WERI-Rb-1 (cell line): ENCODE results near the gene PTPN23.

Experiments
- DNase-seq: peaks from one replicate; pipeline ENCODE4 v3.0.0-alpha.2; 2020
- H3K27ac ChIP-seq: fragments of 250-450 bp; sonication (Bioruptor Pico); 2 replicates; pipeline ENCODE4 v1.5.1; 2020; ENCODE audit warnings: mild to moderate bottlenecking, moderate library complexity
- H3K27me3 ChIP-seq: fragments of 250-450 bp; sonication (Bioruptor Pico); 2 replicates; pipeline ENCODE4 v1.5.1; 2021; ENCODE audit warnings: mild to moderate bottlenecking, low read depth, moderate library complexity; ENCODE audit not compliant: insufficient read depth, severe bottlenecking
- H3K36me3 ChIP-seq: fragments of 250-450 bp; sonication (Bioruptor Pico); 2 replicates; pipeline ENCODE4 v1.5.1; 2020; ENCODE audit warnings: mild to moderate bottlenecking, moderate library complexity
- H3K4me3 ChIP-seq: 2 replicates; pipeline ENCODE4 v1.5.1; 2011; ENCODE audit warnings: low read depth, mild to moderate bottlenecking, control low read depth, low read length
- H3K9me3 ChIP-seq: fragments of 250-450 bp; sonication (Bioruptor Pico); 2 replicates; pipeline ENCODE4 v1.5.1; 2021; ENCODE audit warnings: mild to moderate bottlenecking, moderate library complexity; ENCODE audit not compliant: severe bottlenecking
- CTCF ChIP-seq: IDR thresholded peaks from 2 replicates; pipeline ENCODE4 v1.5.1; 2011; ENCODE audit warnings: low read depth, mild to moderate bottlenecking, control low read depth, inconsistent platforms, low read length

The PTPN23 gene

GRCh38 chr3:47376393-47376792, 4.4 kb upstream of the PTPN23 start:
- Histone ChIP-seq H3K27me3 (no peaks in the 10 kb centered on the region), H3K9me3 (no peaks in the 10 kb centered on the region), H3K36me3 (no peaks in the 10 kb centered on the region), H3K27ac (no peak overlapping the region), H3K4me3 (no peak overlapping the region)
- no peak for TF ChIP-seq CTCF
- no peak for DNase-seq

DNA sequence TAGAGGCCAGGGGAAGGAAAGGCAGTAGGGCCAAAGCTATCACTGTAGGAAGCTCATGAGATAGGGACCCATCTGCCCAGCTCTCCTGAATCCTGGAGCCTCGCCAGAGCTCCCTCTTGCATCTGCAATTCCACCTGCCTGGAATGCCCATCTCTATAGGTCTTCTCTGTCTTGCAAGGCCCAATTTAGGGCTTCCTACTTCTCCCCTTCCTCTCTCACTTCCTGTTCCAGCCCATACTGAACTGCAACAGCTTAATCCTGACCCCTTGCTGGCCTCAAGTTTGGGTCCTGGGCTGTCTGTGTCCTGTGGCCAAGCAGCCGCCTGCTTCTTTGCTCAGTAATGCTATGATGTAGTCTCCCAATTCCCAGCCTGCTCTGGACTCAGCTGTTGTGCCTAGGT, 3.6 kb upstream of the PTPN23 start:
- Histone ChIP-seq H3K36me3 (no peaks in the 10 kb centered on the region), H3K27ac (no peak overlapping the region), H3K9me3 (no peaks in the 10 kb centered on the region), H3K4me3 (no peak overlapping the region), H3K27me3 (no peaks in the 10 kb centered on the region)
- no peak for TF ChIP-seq CTCF
- no peak for DNase-seq

DNA sequence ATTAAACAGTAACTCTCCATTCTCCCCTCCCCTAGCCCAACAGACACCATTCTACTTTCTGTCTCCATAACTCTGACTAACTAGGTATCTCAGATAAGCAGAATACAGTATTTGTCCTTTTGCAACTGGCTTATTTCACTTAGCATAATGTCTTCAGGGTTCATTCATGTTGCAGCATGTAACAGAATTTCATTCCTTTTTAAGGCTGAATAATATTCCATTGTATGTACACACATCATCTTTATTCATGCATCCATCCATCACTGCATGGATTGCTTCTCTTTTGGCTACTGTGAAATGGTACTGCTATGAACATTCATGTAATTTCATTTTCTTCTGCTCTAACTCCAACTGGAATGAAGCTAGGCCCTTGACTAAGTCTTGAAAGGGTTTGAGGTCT, 2.0 kb upstream of the PTPN23 start:
- no peak for TF ChIP-seq CTCF
- H3K4me3 ChIP-seq: no peak overlapping the region
- no peak overlapping the region for H3K27ac ChIP-seq

DNA sequence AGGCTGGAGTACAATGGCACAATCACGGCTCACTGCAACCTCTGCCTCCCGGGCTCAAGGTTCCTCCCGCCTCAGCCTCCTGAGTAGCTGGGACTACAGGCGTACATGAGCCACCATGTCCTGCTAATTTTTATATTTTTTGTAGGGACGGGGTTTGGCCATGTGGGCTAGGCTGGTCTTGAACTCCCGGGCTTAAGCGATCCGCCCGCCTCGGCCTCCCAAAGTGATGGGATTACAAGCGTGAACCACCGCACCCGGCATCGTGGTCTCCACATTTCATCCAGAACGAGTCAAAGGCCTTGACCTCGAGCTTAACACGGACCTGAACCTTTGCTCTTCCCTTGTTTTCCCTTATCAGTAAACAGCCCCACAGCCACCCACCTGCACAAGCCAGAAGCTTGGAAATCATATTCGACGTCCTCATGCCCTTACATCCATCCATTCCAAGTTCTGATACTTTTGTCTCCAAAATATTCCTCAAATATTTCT, 1.4 kb upstream of the PTPN23 start:
- Histone ChIP-seq H3K27me3 (no peaks in the 10 kb centered on the region), H3K9me3 (no peaks in the 10 kb centered on the region), H3K4me3 (no peak overlapping the region), H3K36me3 (no peaks in the 10 kb centered on the region), H3K27ac (peak overlapping the region; percentile 83)
- no peak for DNase-seq
- no peak for TF ChIP-seq CTCF

More for the DNA sequence above, 2.0 kb upstream of the PTPN23 start:
- Histone ChIP-seq H3K27me3 (no peaks in the 10 kb centered on the region), H3K9me3 (no peaks in the 10 kb centered on the region), H3K36me3 (no peaks in the 10 kb centered on the region)
- no peak for DNase-seq

- no peak for DNase-seq
- Histone ChIP-seq H3K36me3 (peaks cover 2% of the 10 kb centered on the region; the same call in 1 of the 2 replicates), H3K27ac (peak overlapping the region; percentile 83), H3K4me3 (peak overlapping the region; percentile 60), H3K9me3 (no peaks in the 10 kb centered on the region), H3K27me3 (no peaks in the 10 kb centered on the region)
- no peak for TF ChIP-seq CTCF
Measured at GRCh38 chr3:47380026-47380600, 708 bp upstream of the PTPN23 start.
